ENCODE results near the gene NUP98. TPM values are rescaled to one million over a fixed set of nuclear protein-coding genes. Genes with fewer than 3 reads are reported as not detected.

The NUP98 gene
- total and polyA plus RNA-seq, 2 donors (not counting 3 experiments of a cell fraction or from before 2014, with no cell fraction given), result 92.7 to 169 TPM

GRCh38 chr11:3808861-3809623 is 11.7 kb upstream of the NUP98 start:
- BruUV-seq (replicated peaks), result no TSS peak
- TF ChIP-seq FOS (IDR thresholded peaks at IDR 0.05; ENCODE audit: borderline replicate concordance, insufficient read depth, low read length) (no peak), EZH2 (IDR thresholded peaks at IDR 0.05; ENCODE audit: borderline replicate concordance, low read depth, low read length, severe bottlenecking) (no peak), POLR2AphosphoS5 (IDR thresholded peaks at IDR 0.05; ENCODE audit: insufficient read depth, low read depth, low read length) (no peak), CTCF (IDR thresholded peaks at IDR 0.05; ENCODE audit: extremely low read depth in 1 of 2, insufficient read depth in 1 of 2, low read depth in 1 of 2, low read length in 2 of 2) (peak; percentile 23 to 32), MYC (IDR thresholded peaks at IDR 0.05; ENCODE audit: low read depth, low read length) (no peak), MAX (IDR thresholded peaks at IDR 0.05; ENCODE audit: insufficient read depth, insufficient read length) (no peak), GATA2 (IDR thresholded peaks at IDR 0.05; ENCODE audit: insufficient read depth, insufficient read length, low read depth, low read length) (no peak), JUN (IDR thresholded peaks at IDR 0.05; ENCODE audit: borderline replicate concordance, insufficient read depth, insufficient read length, low read depth) (no peak)
- DNase-seq (ENCODE audit: low read depth, low spot score), result peak; percentile 60

More at GRCh38 chr11:3808861-3809623, 11.7 kb upstream of the NUP98 start:
- POLR2A ChIA-PET, result no interaction called here
- H3K36me3 ChIP-seq (ENCODE audit: control insufficient read depth in 2 of 2, extremely low read depth in 1 of 2, insufficient read depth in 2 of 2, low read length in 2 of 2), result no peaks in the 10 kb centered on the region
- intact Hi-C loops (cut with micrococcal nuclease), result loop anchor here (1.0 to 2.0 kb wide), 3 partner anchors 12 to 32 kb away; partner anchors contain the start of gene NUP98
- H3K9ac ChIP-seq (replicated peaks; ENCODE audit: extremely low read depth, insufficient read depth, low read length), result no peak overlapping the region
- H3K4me3 ChIP-seq (replicated peaks in 1 of 3; ENCODE audit: insufficient read depth in 1 of 3, low read depth in 1 of 3, low read length in 3 of 3), result peak overlapping the region; percentile 62 to 93 (median 91)
- dilution Hi-C loops (cut with MboI; ENCODE audit: extremely low pct_ligation_motif_present, low sequenced_read_pairs), result no loop called here
- H3K9me1 ChIP-seq (replicated peaks; ENCODE audit: control insufficient read depth, extremely low read depth, insufficient read depth, low read length), result no peaks in the 10 kb centered on the region
- H3K4me1 ChIP-seq (ENCODE audit: control insufficient read depth, extremely low read depth, insufficient read depth, low read length), result peaks cover 10% of the 10 kb centered on the region
- H3K4me2 ChIP-seq (ENCODE audit: insufficient read depth, low read length), result peak overlapping the region; percentile 97
- CTCF ChIA-PET, result interaction anchor here (1.1 to 4.4 kb wide), 15 partner anchors 10 to 264 kb away, joined by 3 to 48 read pairs (median 13); partner anchors contain the start of genes NUP98, RHOG and STIM1
- peak; percentile 72 for FAIRE-seq
- peak overlapping the region; percentile 99 for H2AFZ ChIP-seq (ENCODE audit: low read depth, low read length)
- no peaks in the 10 kb centered on the region for H3K9me3 ChIP-seq (replicated peaks; ENCODE audit: control insufficient read depth, insufficient read depth, low read length)
- H3K79me2 ChIP-seq (ENCODE audit: control insufficient read depth, insufficient read depth, low read length), result no peaks in the 10 kb centered on the region
- no peaks in the 10 kb centered on the region for H4K20me1 ChIP-seq (replicated peaks; ENCODE audit: control insufficient read depth, extremely low read depth, insufficient read depth, low read length)
- no peak overlapping the region for H3K27ac ChIP-seq (ENCODE audit: insufficient read depth, low read depth, low read length)
- no peaks in the 10 kb centered on the region for H3K27me3 ChIP-seq (ENCODE audit: control insufficient read depth in 2 of 2, insufficient read depth in 2 of 2, low read length in 2 of 2)

All from endothelial cell of umbilical vein (primary cell).